HG03066 (cell line): ENCODE measurements around the gene CLDN16.

Source experiments
- ATAC-seq: cut with Tn5 transposase; IDR thresholded peaks from one replicate; pipeline ENCODE4 v1.9.1; 2021; ENCODE audit warnings: low read depth; ENCODE audit not compliant: unreplicated experiment

The CLDN16 gene

DNA sequence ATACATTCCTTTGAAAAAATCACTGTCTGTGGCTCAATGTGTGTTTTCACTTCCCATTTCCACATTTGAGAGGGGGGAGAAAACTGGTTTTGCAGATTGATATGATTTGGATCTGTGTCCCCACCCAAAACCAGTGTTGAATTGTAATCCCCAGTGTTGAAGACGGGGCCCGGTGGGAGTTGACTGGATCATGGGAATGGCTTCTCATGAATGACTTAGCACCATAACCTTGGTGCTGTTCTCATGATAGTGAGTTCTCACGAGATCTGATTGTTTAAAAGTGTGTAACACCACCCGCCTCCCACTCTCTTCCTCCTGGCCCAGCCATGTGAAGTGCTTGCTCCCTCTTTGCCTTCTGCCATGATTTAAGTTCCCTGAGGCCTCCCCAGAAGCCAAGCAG is 45.7 kb downstream of the CLDN16 start:
- no peak for ATAC-seq

DNA sequence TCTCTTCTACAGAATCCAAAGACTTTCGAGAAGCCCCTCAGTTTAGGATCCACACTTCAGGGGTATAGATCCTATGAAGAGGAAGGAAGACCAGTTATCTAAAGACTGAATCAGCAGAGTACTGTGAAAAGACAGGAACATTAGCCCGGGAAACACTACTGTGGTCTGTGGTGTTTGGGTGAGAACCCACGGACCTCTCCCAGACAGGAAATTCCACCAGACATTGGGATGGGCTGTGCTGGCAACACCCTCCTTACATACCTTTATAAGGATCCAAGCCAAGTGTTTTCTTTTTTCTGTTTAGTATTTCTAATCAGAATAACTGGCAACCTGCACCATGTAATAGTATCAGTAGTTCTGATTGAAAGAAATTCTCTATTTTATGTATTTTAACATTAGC is 47.7 kb downstream of the CLDN16 start:
- no peak for ATAC-seq

DNA sequence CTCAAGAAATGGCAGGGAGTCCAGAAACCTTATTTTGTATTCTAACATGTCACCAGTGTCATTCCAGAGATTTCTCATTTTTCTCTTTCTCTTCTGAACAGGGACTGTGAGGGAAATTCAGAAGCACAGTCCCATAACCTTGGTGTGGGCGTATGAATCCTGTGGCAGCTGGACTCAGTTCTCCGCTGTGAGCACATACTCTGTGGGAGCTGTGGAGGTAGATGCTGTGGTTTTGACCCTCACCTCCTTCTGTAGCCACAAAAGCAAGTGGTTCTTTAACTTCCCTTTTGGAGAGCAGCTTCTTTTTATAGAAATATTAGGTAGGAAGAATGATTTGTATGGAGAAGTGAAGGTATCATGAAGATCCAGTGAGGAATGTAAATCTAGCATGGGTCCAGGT is 48.4 kb downstream of the CLDN16 start:
- ATAC-seq, result no peak

DNA sequence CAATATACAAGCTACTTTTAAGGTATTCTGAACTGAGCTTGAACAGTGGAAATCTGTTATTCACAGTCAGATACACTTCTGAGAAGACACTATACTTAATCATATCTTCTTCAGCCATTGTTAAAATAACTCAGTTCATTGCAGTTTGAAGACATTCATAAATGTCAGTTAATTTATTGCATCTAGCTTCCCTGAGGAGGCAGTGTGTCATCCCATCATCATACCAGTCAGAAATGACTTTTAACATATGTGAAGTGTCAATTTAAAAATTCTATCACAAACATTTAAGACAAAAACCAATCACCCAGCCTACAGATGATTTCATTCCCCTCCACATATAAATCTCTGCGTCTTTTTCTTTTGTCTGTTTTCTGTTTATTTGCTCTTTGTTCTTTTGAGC is 54.3 kb downstream of the CLDN16 start:
- no peak for ATAC-seq

DNA sequence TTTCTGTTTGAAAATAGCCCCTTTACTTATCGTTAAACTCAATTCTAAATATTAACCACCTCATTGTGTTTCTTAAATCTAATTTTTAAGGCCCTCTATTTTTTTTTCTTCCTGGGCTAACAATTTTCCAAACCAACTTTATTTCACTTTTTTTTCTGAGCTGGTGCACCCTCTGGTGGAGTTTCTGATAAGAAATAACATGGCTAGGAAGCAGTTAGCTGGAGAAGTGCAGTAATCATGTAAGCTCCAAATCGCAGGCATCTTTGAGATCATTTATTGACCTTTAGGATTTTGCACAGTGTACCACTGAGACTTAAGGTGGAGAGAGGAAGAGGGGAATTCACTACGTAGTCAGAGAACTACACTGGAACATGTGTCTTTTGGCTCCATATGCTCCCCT is 55.3 kb downstream of the CLDN16 start:
- no peak for ATAC-seq

DNA sequence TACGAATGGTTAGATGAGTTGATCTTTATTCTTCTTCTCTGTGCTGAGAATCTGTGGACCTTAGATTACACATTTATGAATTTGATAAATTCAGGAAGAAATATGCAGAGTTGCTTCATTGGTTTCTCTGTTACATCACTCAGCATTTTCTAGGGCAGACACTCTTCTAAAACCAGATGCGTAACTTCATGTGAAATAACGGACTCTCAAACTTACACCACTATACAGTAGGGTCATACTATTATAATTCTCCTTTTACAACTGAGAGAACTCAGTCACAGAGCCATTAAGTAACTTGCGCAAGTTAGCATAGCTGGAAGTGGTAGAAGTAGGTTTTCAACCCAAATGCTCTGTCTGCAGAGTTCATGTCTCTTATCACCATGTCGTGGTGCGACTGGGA is 56.0 kb downstream of the CLDN16 start:
- no peak for ATAC-seq

DNA sequence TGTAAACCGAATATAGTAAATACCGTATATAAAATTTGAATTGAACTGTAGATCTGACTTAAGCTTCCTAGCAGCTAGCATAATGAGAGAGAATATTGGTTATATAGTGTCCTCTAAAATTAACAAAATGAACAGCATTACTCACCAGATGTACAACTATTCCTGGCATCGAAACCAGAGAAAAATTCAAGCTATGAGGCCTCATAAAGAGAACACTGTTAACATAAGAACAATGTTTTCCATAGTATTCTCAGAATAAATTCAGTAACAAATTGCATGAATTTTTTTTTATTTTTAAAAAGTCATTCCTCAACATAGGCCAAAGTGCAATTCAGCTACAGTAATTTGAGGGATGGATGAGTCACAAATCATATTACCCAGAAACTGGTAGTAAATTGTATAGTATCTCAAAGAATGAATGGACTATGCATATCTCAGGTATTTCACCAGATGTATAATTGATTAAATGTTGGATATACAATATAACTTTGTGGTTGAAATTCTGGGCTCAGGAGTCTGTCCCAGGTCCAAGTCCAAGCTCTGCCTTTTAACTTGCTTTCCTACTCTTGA is 56.7 kb downstream of the CLDN16 start:
- ATAC-seq, result no peak

DNA sequence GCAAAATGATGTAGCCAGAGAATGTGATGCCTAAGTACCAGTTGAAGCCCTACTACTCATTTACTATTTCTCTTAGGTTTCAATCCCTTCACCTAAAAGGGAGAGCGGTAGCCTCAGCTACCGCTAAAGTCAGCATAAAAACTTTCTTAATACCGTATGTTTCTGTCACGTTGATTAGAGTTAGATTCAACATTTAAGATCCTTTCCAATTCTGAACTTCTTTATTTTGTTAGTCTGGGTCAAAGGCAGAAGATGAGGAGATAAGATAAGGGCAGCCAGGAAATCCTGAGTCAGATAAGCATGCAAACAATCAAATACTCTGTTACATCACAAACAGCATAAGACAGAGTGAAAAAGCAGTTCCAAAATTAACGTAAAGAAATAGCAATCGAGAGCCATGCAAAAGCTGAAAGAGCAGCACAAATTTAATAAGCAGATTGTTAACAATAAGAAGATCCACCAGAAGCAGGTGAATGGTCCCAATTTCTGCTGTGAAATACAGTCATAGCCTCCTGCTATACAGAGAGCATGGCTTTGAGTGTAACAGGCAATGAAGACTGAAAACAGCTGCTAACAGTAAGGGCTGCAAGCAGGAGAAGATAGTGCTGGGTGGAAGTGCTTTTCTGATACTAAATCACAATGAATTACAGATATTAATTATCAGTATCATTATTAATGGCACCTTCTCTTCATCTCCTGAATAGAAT is 58.8 kb downstream of the CLDN16 start:
- no peak for ATAC-seq

DNA sequence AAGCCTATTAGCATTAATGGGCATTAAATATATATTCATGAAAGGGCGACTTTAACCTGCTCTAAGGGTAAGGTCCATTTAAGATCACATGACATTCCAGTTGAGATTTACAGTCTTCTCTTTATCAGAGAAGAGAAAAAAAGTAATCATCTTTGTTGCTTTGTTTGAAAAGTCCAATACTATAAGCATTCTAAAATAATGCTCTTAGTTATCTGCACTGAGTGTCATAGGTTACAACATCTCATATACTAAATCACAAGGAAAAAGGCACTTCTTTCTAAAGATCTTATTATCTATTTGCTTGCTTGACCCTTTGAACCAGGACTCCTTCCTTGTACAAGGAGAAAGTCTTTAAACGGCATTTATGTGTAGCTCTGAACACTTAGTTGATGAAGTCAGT is 60.3 kb downstream of the CLDN16 start:
- no peak for ATAC-seq

DNA sequence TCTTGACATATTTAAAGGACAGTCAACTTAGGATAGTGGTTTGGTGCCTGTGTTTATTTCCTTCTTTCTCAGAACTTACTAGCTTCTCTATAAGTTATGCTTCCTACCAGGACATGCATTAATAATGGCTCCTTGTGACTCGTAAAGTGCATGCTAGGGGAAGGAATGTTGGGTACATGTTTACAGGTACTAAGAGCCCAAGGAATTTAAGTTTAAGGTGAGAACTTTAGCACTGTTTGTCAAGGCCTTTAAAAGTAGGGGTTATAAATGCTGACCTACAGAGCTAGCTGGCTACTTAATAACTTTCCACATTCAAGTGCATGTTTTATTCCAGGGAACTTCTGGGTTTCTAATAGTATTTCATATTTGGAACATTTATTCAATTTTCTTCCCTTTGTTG is 61.8 kb downstream of the CLDN16 start, which contains the start of gene TMEM207:
TSS of gene TMEM207 (minus strand) at position 101 of the 400 bp plus-strand sequence. CDS start at position 9, 92 bp downstream.
- no peak for ATAC-seq

DNA sequence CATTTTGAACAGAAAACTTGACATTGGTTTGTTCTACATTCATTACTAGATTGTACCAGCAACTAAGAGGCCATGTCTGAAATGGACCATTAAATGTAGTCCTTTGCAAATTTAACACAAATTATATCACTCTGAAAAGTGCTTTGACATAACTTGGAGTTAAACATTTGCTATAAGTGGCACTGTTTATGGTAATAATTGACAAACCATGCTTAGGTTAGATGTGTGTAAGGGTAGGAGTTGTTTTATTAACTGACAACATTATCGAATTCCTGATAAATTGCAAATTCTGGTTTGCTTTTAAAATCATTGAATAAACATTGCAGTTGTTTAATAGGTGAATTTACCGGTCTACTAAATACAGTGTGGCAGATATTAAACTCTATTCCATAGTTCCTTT is 67.9 kb downstream of the CLDN16 start:
- no peak for ATAC-seq

DNA sequence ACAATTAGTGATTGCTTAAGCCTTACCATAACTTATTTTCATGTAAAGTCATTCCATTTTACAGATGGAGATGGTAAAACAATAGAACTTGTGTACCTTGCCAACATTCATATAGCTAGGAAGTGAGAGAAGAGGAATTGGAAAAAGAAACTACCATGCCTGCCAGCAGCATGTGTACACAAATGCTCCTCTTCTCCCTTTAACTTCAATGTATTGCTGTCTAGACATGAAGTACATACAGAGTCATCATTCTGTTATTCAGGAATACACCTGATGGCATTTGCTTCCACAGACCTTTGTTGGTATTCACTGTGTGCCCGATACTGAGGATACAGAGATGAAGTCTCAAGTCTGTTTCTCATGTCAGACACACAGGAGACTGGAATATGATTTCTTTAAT is 68.8 kb downstream of the CLDN16 start:
- ATAC-seq, result no peak

DNA sequence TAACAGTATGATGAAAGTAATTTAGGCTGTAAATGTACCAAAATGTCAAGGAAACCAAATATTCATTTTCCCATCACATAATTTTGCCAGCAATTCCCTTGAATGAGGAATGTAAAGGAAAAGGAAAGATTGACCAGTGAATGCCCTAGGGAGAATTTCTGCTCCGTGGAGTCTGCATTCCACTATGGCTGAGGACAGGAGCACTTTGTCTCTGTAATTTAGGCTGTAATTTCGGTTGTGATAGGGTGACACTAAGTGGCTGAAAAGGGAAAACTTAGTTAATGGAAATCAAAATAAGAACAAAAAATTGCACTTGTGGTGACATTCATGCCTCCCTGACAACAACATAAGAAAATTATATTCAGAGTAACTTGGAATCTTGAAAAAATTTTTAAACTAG is 70.1 kb downstream of the CLDN16 start:
- ATAC-seq, result no peak
